WTC11 (cell line): ENCODE measurements around the gene ZNF280D. TPM values are rescaled to one million over a fixed set of nuclear protein-coding genes. Genes with fewer than 3 reads are reported as not detected.

Experiments used
- ATAC-seq: fragments of 200-7000 bp; cut with Tn5 transposase; 2 replicates; pipeline ENCODE4 v1.10.0; 2021; ENCODE audit warnings: mild to moderate bottlenecking, moderate library complexity
- CTCF ChIA-PET: fragments of 300-600 bp; sonication (Branson Sonifier 250); formaldehyde crosslinking; loops from one replicate; lab custom pipeline; 2021; ENCODE audit warnings: antibody characterized with exemption; lab: Charles Lee
- POLR2A ChIA-PET: fragments of 350-600 bp; sonication (Branson Sonifier 250); formaldehyde crosslinking; loops from one replicate; lab custom pipeline; 2021; ENCODE audit warnings: antibody characterized with exemption; lab: Charles Lee
- DNase-seq: peaks from one replicate; pipeline ENCODE4 v3.0.0; 2021; ENCODE audit warnings: low spot score
- H3K27ac Mint-ChIP-seq: 2 replicates; pipeline ENCODE4 v1.8.0; 2021; ENCODE audit warnings: mixed read lengths
- H3K27me3 Mint-ChIP-seq: 2 replicates; pipeline ENCODE4 v1.8.0; 2021; ENCODE audit warnings: low read depth, mild to moderate bottlenecking, moderate library complexity, mixed read lengths
- H3K36me3 Mint-ChIP-seq: 2 replicates; pipeline ENCODE4 v1.8.0; 2021; ENCODE audit warnings: mixed read lengths
- H3K4me1 Mint-ChIP-seq: 2 replicates; pipeline ENCODE4 v1.8.0; 2022; ENCODE audit warnings: mixed read lengths
- H3K4me3 Mint-ChIP-seq: 2 replicates; pipeline ENCODE4 v1.8.0; 2021; ENCODE audit warnings: mild to moderate bottlenecking, moderate library complexity, mixed read lengths
- H3K9me3 Mint-ChIP-seq: 2 replicates; pipeline ENCODE4 v1.8.0; 2021; ENCODE audit warnings: mixed read lengths
- FOXK1 ChIP-seq: sonication (generic); formaldehyde crosslinking; IDR thresholded peaks from 2 replicates; pipeline ENCODE4 v1.8.0; 2022; ENCODE audit warnings: mild to moderate bottlenecking, moderate library complexity, missing genetic modification reagents
- GABPB1 ChIP-seq: sonication (generic); formaldehyde crosslinking; IDR thresholded peaks from 2 replicates; pipeline ENCODE4 v1.8.1; 2023; ENCODE audit warnings: mild to moderate bottlenecking, missing genetic modification reagents
- JAZF1 ChIP-seq: fragments of 250-450 bp; sonication (Bioruptor Pico); IDR thresholded peaks from 2 replicates; pipeline ENCODE4 v1.9.0; 2021; ENCODE audit warnings: moderate library complexity, mild to moderate bottlenecking, inconsistent platforms
- JUN ChIP-seq: sonication (generic); formaldehyde crosslinking; IDR thresholded peaks from 2 replicates; pipeline ENCODE4 v1.8.0; 2023; ENCODE audit warnings: mild to moderate bottlenecking, missing genetic modification reagents
- KAT7 ChIP-seq: sonication (generic); formaldehyde crosslinking; IDR thresholded peaks from 2 replicates; pipeline ENCODE4 v1.8.1; 2023; ENCODE audit warnings: missing genetic modification reagents, mild to moderate bottlenecking, borderline replicate concordance
- NR1H2 ChIP-seq: sonication (generic); formaldehyde crosslinking; IDR thresholded peaks from 2 replicates; pipeline ENCODE4 v1.9.0; 2021; ENCODE audit warnings: mild to moderate bottlenecking, moderate library complexity, missing genetic modification reagents
- NR2C2 ChIP-seq: sonication (generic); formaldehyde crosslinking; IDR thresholded peaks from 2 replicates; pipeline ENCODE4 v1.8.0; 2022; ENCODE audit warnings: mild to moderate bottlenecking, missing genetic modification reagents
- SOX15 ChIP-seq: fragments of 250-450 bp; sonication (Bioruptor Pico); IDR thresholded peaks from 2 replicates; pipeline ENCODE4 v1.9.0; 2021; ENCODE audit warnings: mild to moderate bottlenecking
- SP1 ChIP-seq: sonication (generic); formaldehyde crosslinking; conservative IDR thresholded peaks from 2 replicates; pipeline ENCODE4 v1.8.1; 2022; ENCODE audit warnings: missing genetic modification reagents
- TP53 ChIP-seq: sonication (generic); formaldehyde crosslinking; IDR thresholded peaks from 2 replicates; pipeline ENCODE4 v1.8.1; 2023; ENCODE audit warnings: mild to moderate bottlenecking, missing genetic modification reagents
- ZBTB21 ChIP-seq: sonication (generic); formaldehyde crosslinking; IDR thresholded peaks from 2 replicates; pipeline ENCODE4 v1.8.1; 2023; ENCODE audit warnings: mild to moderate bottlenecking, missing genetic modification reagents, borderline replicate concordance
- ZNF416 ChIP-seq: fragments of 250-450 bp; sonication (Bioruptor Pico); IDR thresholded peaks from 2 replicates; pipeline ENCODE4 v1.9.0; 2021; ENCODE audit warnings: mild to moderate bottlenecking, inconsistent platforms
- ZNF671 ChIP-seq: fragments of 250-450 bp; sonication (Bioruptor Pico); IDR thresholded peaks from 2 replicates; pipeline ENCODE4 v1.8.0; 2021; ENCODE audit warnings: mild to moderate bottlenecking
- total RNA-seq: library from RNA; stranded (reverse); gene quantifications from 3 replicates; pipeline ENCODE4 v1.2.3, GENCODE V29; 2021
- TF ChIP-seq, protein P1 (sequence below): sonication (generic); formaldehyde crosslinking; IDR thresholded peaks from 2 replicates; pipeline ENCODE4 v1.8.1; 2022; ENCODE audit warnings: low read depth, mild to moderate bottlenecking, moderate library complexity, missing genetic modification reagents, borderline replicate concordance
- TF ChIP-seq, protein P2 (sequence below): fragments of 250-450 bp; sonication (Bioruptor Pico); IDR thresholded peaks from 2 replicates; pipeline ENCODE4 v1.8.0; 2021; ENCODE audit warnings: mild to moderate bottlenecking
- TF ChIP-seq, protein P3 (sequence below): sonication (generic); formaldehyde crosslinking; IDR thresholded peaks from 2 replicates; pipeline ENCODE4 v1.8.0; 2022; ENCODE audit warnings: mild to moderate bottlenecking, missing genetic modification reagents
- TF ChIP-seq, protein P4 (sequence below): sonication (generic); formaldehyde crosslinking; IDR thresholded peaks from 2 replicates; pipeline ENCODE4 v1.8.1; 2022; ENCODE audit warnings: mild to moderate bottlenecking, missing genetic modification reagents, moderate library complexity, borderline replicate concordance
- TF ChIP-seq, protein P5 (sequence below): sonication (generic); formaldehyde crosslinking; IDR thresholded peaks from 2 replicates; pipeline ENCODE4 v1.8.0; 2022; ENCODE audit warnings: missing genetic modification reagents

ZNF280D gene
- total RNA-seq, 1 experiment from 2014 or later, result 25.7 TPM

DNA sequence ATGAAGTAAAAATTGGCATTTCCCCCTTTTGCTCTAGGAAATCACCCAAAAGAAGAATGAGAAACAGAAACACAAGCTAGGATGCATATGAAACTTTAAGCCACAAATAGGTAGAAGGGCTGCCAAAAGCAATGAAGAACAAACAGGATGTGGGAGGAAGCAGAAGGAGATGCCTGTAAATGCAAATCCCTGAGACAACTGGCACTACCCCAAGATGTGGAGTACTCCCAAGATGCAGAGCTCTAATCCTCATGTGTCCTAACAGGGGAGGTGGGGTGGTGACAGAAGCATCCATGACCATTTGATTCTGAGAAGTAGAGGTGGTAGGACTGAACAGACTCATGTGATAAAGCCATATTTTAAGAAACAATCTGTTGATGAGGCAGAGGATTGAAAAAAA, 31.9 kb upstream of the ZNF280D start (continued):
- TF ChIP-seq, protein P1, sequence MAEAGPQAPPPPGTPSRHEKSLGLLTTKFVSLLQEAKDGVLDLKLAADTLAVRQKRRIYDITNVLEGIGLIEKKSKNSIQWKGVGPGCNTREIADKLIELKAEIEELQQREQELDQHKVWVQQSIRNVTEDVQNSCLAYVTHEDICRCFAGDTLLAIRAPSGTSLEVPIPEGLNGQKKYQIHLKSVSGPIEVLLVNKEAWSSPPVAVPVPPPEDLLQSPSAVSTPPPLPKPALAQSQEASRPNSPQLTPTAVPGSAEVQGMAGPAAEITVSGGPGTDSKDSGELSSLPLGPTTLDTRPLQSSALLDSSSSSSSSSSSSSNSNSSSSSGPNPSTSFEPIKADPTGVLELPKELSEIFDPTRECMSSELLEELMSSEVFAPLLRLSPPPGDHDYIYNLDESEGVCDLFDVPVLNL (CRISPR knock-in tag), result no peak

DNA sequence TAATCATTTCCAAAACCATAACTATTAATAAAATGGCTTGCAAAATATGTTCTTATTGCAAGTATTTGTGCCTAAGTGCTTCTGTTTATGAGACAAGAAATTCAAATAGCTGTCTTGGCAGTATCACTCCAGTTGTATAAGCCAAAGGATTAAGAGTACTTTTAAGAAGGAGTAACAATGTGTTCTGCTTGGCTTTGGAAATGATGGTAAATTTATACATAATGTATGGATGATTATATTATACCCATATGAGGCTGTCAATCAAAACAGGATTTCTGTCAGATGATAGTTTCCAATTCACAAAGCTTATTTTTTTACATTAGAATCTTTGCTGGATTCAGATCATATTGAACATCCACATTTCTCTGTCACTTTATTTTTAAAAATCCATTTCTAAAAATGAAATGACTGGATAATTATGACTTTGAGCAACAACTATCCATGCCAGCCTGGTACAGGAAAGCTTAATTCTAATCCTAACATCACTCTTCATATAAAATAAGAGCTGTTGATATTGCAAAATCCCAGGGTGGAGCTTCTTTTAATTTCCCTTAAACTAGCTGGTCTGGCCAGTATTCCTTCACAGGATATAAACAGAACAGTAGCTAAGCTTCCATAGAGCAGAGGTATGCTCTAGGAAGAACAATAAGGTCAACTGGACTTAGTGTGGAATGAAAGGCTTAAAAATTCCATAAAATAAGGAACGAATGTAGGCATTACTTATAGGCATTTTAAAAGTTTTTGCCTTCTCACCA, 30.0 kb upstream of the ZNF280D start:
- TF ChIP-seq, protein P2, sequence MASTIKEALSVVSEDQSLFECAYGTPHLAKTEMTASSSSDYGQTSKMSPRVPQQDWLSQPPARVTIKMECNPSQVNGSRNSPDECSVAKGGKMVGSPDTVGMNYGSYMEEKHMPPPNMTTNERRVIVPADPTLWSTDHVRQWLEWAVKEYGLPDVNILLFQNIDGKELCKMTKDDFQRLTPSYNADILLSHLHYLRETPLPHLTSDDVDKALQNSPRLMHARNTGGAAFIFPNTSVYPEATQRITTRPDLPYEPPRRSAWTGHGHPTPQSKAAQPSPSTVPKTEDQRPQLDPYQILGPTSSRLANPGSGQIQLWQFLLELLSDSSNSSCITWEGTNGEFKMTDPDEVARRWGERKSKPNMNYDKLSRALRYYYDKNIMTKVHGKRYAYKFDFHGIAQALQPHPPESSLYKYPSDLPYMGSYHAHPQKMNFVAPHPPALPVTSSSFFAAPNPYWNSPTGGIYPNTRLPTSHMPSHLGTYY (CRISPR knock-in tag), result no peak
- no peak for TF ChIP-seq SP1 (CRISPR knock-in tag)
- TF ChIP-seq, protein P3, sequence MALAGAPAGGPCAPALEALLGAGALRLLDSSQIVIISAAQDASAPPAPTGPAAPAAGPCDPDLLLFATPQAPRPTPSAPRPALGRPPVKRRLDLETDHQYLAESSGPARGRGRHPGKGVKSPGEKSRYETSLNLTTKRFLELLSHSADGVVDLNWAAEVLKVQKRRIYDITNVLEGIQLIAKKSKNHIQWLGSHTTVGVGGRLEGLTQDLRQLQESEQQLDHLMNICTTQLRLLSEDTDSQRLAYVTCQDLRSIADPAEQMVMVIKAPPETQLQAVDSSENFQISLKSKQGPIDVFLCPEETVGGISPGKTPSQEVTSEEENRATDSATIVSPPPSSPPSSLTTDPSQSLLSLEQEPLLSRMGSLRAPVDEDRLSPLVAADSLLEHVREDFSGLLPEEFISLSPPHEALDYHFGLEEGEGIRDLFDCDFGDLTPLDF (CRISPR knock-in tag), result no peak
- no peak for TF ChIP-seq JAZF1 (CRISPR knock-in tag)
- no peak for TF ChIP-seq SOX15 (CRISPR knock-in tag)
- TF ChIP-seq GABPB1 (CRISPR knock-in tag), result no peak
- TF ChIP-seq NR1H2 (CRISPR knock-in tag), result no peak
- no peak for TF ChIP-seq ZNF416 (CRISPR knock-in tag)
- no peak for TF ChIP-seq ZBTB21
- no peak for TF ChIP-seq JUN
- TF ChIP-seq, protein P4, sequence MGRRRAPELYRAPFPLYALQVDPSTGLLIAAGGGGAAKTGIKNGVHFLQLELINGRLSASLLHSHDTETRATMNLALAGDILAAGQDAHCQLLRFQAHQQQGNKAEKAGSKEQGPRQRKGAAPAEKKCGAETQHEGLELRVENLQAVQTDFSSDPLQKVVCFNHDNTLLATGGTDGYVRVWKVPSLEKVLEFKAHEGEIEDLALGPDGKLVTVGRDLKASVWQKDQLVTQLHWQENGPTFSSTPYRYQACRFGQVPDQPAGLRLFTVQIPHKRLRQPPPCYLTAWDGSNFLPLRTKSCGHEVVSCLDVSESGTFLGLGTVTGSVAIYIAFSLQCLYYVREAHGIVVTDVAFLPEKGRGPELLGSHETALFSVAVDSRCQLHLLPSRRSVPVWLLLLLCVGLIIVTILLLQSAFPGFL (CRISPR knock-in tag), result no peak
- TF ChIP-seq KAT7 (CRISPR knock-in tag), result no peak
- TF ChIP-seq FOXK1 (CRISPR knock-in tag), result no peak
- TF ChIP-seq TP53 (CRISPR knock-in tag), result no peak
- TF ChIP-seq ZNF671, result no peak
- no peak for TF ChIP-seq NR2C2 (CRISPR knock-in tag)
- TF ChIP-seq, protein P5, sequence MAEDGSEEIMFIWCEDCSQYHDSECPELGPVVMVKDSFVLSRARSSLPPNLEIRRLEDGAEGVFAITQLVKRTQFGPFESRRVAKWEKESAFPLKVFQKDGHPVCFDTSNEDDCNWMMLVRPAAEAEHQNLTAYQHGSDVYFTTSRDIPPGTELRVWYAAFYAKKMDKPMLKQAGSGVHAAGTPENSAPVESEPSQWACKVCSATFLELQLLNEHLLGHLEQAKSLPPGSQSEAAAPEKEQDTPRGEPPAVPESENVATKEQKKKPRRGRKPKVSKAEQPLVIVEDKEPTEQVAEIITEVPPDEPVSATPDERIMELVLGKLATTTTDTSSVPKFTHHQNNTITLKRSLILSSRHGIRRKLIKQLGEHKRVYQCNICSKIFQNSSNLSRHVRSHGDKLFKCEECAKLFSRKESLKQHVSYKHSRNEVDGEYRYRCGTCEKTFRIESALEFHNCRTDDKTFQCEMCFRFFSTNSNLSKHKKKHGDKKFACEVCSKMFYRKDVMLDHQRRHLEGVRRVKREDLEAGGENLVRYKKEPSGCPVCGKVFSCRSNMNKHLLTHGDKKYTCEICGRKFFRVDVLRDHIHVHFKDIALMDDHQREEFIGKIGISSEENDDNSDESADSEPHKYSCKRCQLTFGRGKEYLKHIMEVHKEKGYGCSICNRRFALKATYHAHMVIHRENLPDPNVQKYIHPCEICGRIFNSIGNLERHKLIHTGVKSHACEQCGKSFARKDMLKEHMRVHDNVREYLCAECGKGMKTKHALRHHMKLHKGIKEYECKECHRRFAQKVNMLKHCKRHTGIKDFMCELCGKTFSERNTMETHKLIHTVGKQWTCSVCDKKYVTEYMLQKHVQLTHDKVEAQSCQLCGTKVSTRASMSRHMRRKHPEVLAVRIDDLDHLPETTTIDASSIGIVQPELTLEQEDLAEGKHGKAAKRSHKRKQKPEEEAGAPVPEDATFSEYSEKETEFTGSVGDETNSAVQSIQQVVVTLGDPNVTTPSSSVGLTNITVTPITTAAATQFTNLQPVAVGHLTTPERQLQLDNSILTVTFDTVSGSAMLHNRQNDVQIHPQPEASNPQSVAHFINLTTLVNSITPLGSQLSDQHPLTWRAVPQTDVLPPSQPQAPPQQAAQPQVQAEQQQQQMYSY (CRISPR knock-in tag), result no peak
- CTCF ChIA-PET, result interaction anchor here (1.4 kb wide), 1 partner anchor 23 kb away, joined by 5 read pairs; no protein-coding TSS in a partner anchor
- Mint-ChIP-seq H3K27ac (no peak overlapping the region), H3K9me3 (no peaks in the 10 kb centered on the region), H3K4me3 (no peak overlapping the region), H3K4me1 (peaks cover 2% of the 10 kb centered on the region), H3K36me3 (no peaks in the 10 kb centered on the region), H3K27me3 (no peaks in the 10 kb centered on the region; the same call in 1 of the 2 replicates)
- ATAC-seq (no peak), DNase-seq (no peak)
- POLR2A ChIA-PET, result no interaction called here
